HG03045 (cell line): ENCODE data around the gene KCNE3.
"Not testable (repeated sequence)": the region's sequence is repeated elsewhere in the genome, so short reads cannot be mapped to it uniquely, and the experiment has no call there.

ENCODE experiments used
- ATAC-seq: cut with Tn5 transposase; IDR thresholded peaks from one replicate; pipeline ENCODE4 v1.9.1; 2021; ENCODE audit warnings: mild to moderate bottlenecking, moderate library complexity; ENCODE audit not compliant: unreplicated experiment

The KCNE3 gene

DNA sequence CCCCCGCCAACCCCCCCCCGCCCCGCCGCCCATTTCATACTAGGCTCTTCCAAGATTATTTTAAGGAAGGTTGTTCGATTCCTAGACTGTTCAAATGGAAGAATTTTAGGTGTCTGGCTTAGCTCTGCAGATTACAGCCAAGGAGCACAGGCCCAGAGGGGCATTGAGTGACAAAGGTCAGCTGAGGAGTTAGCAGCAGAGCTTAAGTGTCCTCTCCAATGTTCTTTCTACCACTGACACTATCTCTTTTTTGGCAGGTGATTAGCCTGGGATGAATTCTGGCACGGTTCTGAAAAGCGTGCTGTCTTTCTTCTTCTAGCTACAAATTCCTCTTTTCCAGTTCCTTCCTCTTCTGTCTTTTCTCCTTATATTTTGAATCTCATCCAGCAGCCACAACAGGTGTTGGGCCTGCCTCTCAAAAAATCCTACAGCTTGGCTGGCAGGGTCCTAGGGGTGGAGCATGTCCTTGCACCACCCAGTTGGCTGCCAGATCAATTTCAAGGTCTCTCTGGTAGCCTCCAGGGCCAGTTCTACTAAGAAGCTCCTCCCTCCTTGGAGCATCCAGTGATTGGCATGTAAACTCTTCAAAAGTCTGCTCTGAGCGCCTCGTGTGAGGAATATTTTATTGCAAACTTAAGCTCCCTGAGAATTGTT lies 23.0 kb downstream of the KCNE3 start:
- no peak for ATAC-seq

DNA sequence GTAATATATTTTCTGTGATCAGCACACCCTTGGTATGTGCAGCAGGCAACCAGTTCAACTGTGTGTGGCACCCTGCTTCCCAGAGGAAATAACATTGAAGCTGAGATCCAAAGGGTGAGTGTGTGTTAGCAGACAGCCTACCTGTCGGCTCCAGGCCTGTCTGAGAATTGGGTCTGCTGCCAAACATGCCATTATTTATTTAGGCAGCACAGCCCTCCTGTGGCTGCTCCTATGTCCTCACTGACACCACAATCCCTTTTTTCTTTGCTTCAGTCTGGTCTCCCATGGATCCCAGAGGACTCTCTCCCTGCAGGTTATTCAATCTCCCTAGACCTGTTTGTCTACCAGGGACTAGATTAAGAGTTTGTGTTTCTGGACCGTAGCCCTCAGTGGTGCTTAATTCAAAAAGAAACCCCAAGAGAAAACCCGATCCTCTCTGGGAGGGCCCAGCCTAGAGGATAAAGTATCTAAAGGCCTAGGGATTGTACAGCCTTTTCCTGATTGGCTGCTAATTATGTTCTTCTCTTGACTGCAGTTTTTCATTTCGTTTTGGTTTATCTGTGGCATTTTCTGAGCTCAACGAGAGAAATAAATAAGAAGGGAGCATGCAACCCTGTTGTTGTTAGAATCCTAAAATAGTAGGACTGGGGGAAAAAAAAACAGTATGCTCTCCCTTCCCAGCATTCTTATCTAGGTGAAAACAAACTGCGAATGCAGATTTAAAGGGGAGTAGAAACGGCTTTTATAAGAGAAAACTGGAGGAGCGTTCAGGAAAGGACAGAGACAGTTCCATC lies 24.1 kb downstream of the KCNE3 start:
- no peak for ATAC-seq

DNA sequence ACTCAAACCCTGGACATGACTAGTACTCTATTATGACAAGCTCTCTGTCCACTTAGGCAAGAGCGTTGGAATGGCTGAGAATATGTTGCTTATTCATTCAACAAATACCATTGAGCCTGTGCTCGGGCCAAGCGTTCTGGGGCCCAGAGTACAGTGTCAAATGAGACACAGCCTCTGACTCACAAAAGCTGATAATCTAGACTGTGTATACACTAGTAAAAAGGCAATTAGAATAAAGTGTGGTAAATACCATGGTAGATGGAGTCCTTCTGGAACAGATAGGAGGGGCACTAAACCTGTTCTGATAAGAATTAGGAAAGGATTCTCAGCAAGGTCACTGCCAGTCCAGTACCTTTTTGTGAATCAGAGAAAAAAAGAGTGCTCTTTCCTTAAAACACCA lies 24.7 kb downstream of the KCNE3 start:
- ATAC-seq = no peak

DNA sequence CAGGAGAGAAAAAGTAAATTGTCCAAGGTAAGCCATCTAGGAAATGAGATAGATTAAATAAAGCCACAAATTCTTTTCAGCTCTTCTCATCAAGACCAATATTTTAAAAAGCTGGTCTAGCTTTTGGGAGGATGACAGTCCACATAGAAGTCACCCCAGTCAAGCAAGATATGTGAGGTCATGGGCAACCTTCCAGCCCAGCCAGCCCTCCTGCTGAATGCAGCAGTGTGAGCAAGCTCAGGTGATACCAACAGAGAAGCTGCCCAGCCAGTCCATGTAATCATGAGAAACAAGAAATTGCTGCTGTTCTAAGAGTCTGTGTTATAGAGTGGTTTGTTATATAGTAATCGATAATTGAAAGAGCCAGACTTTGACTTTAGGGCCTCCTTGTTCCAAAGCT lies 28.7 kb downstream of the KCNE3 start:
- no peak for ATAC-seq

DNA sequence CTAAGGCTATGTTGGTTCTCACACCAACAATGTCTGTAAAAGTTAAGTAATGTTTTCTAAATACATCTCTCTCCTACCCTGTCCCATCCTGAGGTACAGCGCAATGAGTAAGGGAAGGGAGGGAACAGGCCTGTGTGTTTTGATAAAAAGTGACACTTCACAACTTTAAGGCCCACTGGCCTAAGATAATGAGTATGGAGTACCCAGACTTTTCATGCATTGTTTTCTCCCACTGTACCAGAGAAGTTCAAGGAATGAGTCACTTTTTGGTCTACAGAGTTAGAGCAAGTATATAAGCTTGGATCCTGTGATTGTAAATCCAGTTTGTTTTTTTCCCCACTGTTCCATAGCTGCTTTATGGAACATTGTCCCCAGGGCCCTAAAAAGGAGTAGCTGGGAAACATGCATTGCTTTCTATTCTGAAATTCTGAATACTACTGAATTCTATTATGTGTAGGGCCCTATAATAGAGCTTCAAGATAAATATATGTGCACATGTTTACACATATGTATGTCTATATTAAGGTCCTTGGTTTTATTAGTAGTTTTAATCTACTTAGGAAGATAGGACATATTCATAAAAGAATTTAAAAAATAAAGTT lies 29.8 kb downstream of the KCNE3 start:
- no peak for ATAC-seq

DNA sequence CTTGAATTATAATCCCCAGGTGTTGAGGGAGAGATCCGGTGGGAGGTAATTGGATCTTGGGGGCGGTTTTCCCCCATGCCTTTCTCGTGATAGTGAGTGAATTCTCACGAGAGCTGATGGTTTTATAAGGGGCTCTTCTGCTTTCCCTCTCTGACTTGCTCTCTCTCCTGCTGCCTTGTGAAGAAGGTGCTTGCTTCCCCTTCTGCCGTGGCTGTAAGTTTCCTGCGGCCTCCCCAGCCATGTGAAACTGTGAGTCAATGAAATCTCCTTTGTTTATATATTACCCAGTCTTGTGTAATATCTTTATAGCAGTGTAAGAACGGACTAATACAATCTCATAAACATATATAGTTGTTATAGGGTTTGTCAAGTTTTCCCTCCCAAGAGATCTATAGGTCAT lies 32.8 kb downstream of the KCNE3 start:
- ATAC-seq = no peak

DNA sequence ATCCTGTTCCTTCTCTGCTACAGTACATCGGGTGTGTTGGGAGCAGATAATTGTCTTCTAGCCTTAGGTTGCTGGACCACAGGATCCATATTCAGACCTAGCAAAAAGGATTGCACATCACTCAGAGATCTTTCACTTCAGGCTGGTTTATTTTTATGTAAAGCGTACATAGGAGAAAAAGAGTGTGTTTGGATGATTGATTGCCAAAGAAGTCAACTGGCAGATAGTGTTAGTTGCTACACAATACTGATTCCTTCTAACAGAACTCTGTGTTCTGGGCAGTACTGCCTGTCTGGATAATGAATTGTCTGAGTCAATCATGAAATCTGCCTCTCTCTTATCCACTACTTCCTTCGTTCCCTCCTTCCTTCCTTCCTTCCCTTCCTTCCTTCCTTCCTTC lies 38.1 kb downstream of the KCNE3 start:
- ATAC-seq = no peak

DNA sequence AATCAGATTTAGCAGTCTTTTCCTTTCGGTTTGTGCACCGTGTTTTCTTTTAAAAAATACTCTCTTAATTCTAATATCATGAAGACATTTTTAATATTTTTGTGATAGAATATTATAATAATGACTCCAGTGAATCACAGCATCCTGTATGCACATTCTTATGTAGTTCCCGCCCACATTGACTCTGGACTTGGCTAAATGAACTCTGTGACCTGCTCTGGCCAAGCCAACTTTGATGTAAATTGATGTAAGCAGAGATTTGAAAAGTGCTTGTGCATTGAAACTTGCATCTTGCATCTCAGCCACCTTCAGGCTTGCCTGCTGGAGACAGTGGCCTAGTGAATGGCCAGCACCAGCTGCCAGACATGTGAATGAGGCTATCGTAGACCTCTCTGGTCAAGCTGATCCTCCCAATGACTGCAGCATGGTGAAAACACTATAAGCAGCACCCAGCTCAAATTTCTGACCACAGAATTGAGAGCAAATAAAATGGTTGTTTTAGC lies 39.9 kb downstream of the KCNE3 start:
- no peak for ATAC-seq

DNA sequence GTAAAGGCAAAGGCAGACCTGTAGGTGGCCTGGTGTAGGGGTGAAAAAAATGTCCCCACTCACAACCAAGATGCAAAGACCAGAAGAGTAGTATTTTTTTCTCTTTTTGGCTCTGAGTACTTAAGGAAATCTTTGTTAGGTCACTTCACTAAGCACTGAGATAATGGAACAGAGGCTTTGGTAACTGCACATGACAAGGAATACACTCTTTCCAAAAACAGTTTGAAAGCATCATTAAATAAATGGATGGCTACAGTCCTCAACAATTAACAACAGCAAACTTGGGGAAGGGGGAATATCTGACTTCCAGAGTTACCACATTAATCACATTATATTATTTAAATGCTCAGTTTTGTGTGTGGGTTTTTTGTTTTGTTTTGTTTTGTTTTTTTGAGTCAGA lies 42.2 kb downstream of the KCNE3 start:
- no peak for ATAC-seq

DNA sequence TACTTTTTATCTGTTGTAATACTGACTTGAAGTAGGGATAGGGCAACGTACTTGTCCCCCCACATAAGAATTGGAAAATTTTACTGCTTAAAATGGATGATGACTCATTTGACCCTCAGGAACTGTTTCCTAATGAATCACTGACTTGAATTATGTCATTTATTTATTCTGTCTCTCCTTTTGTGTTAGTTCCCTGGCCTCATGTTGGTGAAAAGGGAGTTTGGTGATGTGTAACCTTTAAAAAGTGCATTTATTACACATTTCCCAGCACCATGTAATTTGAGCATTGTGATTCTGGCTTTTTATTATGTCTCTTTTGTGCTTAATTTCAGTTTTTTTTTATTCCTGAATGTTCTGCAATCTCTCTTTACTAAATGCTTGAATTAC lies 48.8 kb downstream of the KCNE3 start:
- ATAC-seq = no peak

DNA sequence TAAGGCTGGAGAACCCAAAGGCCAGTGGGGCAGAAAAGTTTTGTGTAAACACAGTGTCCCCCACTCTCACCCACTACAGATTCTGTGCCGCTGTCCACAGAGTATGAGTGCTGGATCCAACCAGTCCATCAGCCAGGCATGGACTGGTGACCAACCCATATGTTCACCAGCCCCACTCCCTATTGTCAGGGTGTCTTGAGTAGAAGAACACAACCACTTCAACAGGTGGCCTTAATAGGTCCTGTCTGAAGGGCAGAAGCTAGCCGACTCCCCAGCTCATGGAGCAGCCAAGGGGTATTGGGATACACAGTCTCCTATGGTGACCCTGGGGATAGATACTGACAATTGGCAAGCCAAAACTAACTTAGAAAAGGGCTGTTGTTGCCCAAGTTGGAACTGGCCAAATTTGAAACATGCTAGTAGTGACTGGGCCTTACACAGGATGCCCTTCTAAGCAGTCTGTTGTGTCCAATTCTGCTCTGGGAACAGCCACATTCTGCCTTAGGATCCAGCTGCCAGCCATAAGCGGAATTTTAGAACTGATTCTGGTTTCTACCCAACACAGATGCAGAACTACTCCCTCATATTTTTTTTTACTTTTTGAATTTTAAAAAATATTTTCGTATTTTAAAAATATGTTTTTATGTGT lies 49.4 kb downstream of the KCNE3 start:
- no peak for ATAC-seq

DNA sequence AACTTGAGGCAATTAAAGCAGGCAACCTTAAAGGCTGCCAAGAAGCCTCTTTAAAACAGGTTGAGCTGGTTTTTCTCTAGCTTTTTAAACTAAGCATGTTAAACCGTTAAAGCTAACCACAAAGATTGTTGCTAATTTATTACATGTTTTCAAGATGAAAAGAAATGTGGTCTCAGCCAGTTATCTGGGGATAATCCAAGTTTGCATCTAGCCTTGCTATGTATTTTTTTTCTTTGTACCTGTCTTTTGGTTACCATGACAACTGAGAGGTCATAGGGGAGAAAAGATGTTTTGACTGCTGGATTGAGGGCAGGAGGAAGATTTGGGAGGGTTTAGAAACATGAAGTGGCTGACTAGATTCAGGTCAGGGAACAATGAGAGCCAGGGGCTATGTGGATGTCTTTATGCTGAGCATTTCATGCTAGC lies 50.0 kb downstream of the KCNE3 start:
- no peak for ATAC-seq

DNA sequence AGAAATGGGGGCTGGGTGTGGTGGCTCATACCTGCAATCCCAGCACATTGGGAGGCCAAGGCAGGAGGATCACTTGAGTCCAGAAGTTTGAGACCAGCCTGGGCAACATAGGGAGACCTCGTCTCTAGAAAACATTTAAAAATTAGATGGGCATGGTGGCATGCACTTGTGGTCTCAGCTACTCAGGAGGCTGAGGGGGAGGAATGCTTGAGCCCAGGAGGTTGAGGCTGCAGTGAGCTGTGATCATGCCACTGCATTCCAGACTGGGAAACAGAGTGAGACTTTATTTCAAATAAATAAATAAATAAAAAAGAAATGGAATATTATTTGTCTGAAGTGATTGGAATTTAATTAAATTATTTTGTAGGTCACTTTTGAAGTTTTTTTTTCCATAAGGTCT lies 50.4 kb downstream of the KCNE3 start:
- ATAC-seq = not testable (repeated sequence)

DNA sequence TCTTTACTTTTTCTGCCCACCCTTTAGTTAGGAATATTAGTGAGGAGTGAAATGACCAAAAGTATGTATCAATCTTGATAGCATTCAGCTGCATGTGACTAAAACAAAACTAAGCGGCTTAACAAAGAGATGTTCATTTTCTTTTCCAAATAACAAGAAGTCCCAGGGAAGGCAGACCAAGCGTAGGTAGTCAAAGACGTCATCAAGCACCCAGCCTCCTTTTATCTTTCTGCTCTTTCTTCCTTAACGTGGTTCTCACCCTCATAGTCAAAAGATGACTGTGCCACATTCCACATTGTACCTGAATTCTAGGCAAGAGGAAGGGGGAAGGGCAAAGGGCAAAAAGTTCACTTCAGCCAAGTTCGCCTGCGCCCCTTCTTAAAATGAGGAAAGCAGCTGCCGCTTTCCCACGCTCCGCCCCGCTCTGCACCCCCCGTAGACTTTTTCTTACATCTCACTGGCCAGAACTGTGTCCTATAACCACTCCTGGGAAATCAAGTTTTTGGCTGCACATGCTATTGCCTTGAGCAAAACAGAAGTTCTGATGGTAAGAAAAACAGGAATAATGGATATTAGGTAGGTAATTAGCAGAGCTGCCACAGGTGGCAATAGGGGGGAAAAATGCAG lies 54.5 kb downstream of the KCNE3 start:
- no peak for ATAC-seq

DNA sequence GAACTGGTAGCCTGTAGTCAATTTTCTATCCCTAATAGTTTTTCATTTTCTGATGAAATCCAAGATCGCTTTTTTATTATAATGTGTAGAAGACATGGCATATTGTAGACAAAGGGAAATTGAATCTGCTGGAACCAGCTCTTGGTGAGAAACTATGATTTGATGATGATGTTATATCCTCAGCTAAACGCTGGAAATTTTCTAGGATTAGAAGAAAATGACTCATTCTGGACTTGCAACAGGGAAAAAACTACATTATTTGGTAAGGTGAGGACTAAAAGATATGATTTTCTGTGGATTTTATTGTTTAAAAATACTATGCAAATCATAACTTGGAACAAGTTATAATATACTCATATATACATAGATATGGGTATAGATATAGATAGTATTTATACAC lies 55.0 kb downstream of the KCNE3 start:
- ATAC-seq = no peak

DNA sequence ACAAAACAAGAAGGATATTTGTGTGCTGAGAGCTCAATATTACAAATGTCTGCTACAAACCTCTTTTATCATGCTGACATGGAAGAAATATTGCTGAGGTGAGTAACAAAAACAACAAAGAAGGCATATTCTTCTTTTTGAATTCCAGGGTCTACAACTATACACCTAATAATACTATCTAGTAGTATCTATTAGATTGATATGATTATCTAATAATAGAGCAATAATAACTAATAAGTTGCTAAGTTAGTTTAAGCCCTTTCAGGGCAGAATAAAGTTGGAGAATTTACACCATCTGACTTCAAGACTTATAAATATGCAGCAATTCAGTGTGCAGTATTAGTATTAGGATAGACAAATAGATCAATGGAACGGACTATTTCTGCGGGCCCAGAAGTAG lies 57.7 kb downstream of the KCNE3 start:
- no peak for ATAC-seq
